HG02642 (cell line): Measurements from ENCODE around the gene MSLN.
"Not testable (repeated sequence)": the region's sequence is repeated elsewhere in the genome, so short reads cannot be mapped to it uniquely, and the experiment has no call there.

ENCODE experiments used
- ATAC-seq: cut with Tn5 transposase; IDR thresholded peaks from one replicate; pipeline ENCODE4 v1.9.1; 2021; ENCODE audit warnings: mild to moderate bottlenecking; ENCODE audit not compliant: unreplicated experiment, poor library complexity

Gene MSLN

GRCh38 chr16:770411-770810, 9.9 kb downstream of the MSLN start:
- no peak for ATAC-seq

- ATAC-seq, result no peak
These were observed 12.4 kb downstream of the MSLN start for GRCh38 chr16:772959-773358.

DNA sequence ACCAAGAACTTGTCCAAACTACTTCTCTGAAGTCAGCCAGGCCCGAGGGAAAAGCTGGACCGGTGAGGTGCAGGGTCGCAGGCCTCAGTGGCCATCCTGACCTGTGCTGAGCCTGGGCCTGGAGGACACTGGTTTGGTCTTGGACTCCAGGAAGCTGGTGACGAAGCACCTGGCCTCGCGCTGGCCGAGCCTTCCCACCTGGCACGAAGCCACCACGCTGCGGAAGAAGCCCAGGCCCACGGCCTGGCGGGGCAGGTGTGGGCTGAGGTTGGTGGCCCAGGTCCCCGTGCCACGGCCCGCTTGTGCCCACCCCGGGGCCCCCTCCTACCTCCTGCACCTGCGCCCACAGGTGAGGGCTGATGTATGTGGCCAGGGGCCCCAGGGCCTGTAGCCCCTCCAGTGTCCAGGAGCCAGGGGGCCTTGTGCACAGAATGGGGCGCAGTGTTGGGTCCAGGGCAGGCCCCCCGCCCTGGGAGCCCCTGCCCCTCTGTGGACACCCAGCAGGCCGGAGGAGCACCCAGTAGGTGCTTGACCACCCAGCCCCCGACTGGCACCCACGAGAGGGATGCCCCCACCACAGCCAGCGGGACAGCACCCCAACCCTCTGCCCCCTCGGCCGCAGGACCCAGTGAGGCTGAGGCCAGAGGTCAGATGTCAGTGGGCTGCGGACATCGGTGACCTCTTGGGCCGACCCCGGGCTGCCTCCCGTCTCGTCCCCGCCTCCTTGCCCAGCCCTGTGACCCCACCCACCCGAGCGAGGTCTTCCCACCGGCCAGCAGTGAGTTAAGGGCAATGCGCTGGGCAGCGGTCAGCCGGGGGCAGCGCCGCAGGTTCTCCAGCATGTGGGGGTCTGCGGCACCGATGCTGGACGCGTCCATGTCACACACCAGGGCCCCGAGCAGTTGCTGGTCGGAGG, 13.8 kb downstream of the MSLN start:
- ATAC-seq, result no peak

DNA sequence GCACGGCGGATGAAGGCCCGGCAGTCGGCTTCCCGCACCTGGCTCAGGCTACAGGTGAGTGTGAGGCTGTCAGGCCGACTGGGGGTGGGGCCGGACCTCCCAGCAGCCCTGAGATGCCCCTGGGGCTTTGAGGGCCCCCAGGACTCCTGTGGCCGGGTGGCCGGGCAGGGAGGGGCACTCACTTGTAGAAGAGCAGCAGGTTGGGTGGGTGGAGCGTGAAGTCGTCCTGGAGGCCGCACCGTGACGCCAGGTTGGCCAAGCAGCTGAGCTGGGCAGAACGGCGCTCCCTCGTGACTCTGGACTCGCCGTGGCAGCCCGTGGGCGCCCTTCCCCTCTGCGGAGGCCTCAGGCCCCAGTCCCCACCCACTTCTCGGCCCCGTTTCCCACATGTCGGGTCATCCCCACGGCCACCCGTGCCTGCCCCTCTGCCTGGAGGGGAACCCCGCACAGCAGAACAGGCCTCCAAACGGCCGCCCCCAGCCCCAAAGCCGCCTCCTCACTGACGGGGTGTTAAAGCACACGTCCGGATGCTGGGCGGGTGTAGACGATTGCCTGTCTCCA, 14.8 kb downstream of the MSLN start:
- ATAC-seq, result no peak

- not testable (repeated sequence) for ATAC-seq
These were observed 15.8 kb downstream of the MSLN start for GRCh38 chr16:776298-776697.

DNA sequence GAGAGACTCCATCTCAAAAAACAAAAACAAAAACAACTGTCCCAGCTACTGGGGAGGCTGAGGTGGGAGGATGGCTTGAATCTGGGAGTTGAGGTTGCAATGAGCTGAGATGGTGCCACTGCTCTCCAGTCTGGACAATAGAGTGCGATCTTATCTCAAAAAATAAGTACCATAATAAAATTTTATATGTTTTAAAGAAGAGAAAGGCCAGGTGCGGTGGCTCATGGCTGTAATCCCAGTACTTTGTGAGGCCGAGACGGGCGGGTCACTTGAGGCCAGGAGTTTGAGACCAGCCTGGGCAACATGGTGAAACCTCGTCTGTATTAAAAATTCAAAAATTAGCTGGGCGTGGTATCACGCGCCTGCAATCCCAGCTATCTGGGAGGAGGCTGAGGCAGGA, 16.3 kb downstream of the MSLN start:
- ATAC-seq, result no peak

DNA sequence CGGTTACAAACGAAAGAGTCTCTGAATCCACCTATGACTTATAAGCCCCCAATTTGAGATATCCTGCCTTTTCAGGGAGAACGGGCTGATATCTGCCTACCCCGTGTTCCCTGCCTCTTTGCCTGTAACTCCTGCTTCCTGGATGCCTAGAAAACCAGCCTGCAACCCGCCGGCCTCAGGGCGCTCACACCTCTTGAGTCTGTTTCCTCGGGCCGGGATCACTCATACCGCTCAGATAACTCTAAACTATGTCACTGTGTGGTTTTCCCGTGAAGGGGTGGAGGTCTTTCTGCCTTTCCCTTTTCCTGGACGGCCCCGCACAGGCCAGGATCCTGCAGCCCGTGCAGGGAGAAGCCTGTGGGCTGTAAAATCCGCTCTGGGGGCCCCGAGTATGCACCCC, 17.3 kb downstream of the MSLN start:
- no peak for ATAC-seq

- no peak for ATAC-seq
These were observed 17.9 kb downstream of the MSLN start for GRCh38 chr16:778447-778846.

DNA sequence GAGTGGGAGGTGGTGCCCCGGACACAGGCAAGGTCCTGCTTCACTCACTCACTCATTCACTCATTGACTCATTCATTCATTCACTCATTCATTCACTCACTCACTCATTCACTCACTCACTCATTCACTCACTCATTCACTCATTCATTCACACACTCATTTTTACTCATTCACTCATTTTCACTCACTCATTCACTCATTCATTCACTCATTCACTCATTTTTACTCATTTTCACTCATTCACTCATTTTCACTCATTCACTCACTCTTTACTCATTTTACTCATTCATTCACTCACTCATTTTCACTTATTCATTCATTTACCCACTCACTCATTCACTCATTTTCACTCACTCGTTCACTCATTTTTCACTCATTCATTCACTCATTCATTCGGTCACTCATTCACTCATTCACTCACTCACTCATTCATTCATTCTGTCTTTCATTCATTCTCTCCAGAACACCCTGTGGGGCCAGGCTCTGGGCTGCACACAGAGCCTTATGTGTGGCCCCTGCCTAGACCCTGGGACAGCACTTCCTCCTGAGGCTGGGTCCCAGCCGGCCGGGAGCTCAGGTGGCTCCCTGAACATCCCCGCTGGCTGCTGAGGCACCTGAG, 18.5 kb downstream of the MSLN start:
- no peak for ATAC-seq

- ATAC-seq, result no peak
These were observed 19.0 kb downstream of the MSLN start for GRCh38 chr16:779561-779960.

GRCh38 chr16:780296-780695, 19.8 kb downstream of the MSLN start:
- ATAC-seq, result no peak

DNA sequence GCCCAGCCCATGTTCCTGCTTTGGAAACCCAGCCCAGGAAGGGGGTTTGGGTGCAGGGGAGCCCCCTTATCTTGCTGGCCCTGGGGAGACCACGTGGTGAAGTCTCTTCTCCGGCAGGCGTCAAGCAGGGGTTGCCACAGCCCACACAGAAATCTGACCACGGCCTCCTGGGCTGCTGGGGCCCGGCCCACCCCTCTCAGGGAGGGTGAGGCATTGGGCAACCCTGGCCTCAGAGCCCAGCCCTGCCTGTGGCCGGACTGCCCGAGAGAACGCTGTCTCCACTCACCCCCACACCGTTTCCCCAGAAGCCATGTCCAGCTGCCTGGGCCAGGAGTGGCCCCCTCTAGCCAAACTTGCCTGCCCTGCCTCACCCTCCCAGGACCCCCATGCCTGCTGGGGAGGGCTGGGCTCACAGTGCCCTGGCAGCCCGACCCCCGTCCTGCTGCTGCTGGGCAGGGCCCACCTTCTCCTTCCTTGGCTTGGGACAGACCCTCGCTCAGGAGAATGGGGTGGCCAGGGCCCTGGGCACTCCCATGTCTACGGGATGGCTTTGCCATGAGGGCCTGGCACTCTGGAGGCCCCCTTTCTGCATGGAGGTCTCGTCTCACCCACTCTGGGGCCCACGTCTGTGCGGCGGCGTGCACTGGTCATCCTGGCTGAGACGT, 20.9 kb downstream of the MSLN start:
- no peak for ATAC-seq

- no peak for ATAC-seq
These were observed 21.7 kb downstream of the MSLN start for GRCh38 chr16:782258-782657.

DNA sequence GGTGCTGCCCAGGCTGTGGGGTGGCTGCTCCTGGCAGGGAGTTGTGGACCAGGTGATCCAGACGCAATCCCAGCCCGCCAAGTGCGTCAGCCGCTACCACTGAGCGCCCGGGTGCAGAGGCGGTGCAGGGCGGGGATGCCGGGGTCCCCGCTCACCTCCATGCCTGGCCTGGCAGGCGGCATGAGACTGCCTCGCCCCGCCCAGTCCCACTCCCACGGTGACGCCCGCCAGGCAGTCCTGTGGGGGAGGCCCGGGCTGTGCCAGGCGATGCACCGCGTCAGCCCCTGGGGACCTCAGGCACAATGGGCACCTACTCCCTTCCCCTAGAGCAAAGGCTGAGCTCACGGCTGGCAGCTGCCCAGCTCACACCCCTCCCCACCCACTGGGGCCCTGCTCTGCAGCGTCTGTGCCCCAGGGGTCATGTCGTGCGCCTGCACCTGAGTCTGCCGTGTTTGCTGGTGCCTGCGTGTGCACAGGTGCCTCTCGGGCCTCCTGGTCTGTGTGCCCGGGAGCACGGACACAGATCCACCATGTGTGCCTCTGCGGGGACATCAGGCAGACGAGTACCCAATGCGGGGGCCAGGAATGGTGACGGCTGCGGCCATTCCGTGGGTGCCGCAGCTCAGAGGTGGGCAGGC, 22.4 kb downstream of the MSLN start:
- no peak for ATAC-seq

DNA sequence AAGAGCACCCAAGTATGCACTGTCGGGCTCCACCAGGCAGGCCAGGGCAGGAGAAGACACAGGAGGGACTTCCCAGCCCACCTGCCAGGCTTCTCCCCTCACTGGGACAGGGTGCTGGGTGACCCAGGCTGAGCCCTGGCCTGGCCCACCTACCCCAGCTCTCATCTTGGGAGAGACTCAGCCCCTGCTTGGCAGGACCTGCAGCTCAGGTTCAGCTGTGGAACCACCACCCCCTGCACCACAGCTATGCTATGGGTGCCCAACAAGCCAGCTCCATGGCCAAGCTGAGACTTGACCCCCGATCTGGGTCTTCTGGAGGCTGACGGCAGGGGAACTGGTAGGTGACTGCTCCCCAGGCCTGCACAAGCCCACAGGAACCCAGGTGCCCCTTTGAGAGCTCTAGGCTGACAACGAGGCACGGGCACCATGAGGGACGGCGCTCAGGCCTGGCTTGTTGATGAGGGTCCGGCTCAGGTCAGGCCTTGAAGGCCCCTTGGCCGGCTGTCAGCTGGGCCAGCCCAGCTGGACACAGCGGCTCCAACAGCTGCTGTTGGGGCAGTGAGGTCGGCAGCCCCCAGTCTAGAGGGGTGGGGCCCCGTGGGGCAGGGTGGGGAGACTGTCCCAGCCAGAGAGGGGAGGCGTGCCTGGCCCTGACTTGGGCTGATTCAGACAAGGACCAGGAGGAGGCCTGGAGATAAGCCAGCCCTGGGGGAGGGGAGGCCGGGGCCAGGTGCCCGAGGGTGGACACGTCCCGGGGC, 23.0 kb downstream of the MSLN start:
- no peak for ATAC-seq

GRCh38 chr16:784431-784830, 23.9 kb downstream of the MSLN start:
- no peak for ATAC-seq

GRCh38 chr16:785563-786535, 25.3 kb downstream of the MSLN start:
- no peak for ATAC-seq

DNA sequence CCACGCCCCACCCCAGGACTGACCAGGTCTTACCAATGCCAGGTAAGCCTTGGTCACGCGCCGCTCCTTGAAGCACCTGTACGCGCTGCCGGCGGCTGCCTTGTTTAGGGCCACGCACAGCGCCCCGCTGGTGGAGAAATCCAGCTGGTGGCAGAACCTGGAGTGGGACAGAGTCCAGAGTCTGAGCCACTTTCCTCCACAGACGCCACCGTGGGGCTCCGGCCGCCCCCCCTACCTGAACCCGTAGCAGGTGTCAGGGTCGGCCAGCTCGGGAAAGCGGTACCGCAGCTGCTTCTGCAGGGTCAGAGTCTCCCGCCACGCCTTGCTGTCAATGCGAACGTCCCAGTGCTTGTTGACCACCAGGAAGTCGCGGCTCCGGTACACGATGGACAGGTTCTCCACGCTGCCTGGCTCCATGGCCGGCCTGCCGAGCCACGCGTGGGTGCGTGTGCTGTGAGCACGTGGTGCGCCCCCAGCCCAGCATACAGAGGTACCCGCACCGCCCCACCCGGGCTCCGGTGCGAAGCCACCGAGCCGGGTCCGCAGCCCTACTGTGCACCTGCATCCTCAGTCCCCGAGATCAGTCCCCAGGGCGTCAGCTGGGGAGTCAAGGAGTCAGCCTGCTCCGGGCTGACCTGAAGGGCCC, 26.9 kb downstream of the MSLN start:
- no peak for ATAC-seq
